GM12864 (cell line): ENCODE measurements around the gene SRGAP3.

Experiments
- DNase-seq: peaks from one replicate; pipeline ENCODE4 v3.0.0-alpha.2; 2011; ENCODE audit warnings: low read depth
- H3K4me3 ChIP-seq: 2 replicates; pipeline ENCODE4 v1.5.1; 2011; ENCODE audit warnings: mild to moderate bottlenecking, low read depth, low read length, control low read depth
- CTCF ChIP-seq: IDR thresholded peaks from 2 replicates; pipeline ENCODE4 v1.5.1; 2011; ENCODE audit warnings: low read depth, mild to moderate bottlenecking, moderate library complexity, low read length, control low read depth, inconsistent platforms; ENCODE audit errors: missing control alignments

The SRGAP3 gene

GRCh38 chr3:9078561-9079240 is 170.7 kb downstream of the SRGAP3 start:
- DNase-seq = no peak
- TF ChIP-seq CTCF = peak; percentile 17
- H3K4me3 ChIP-seq = no peak overlapping the region

GRCh38 chr3:9077029-9077428 is 172.4 kb downstream of the SRGAP3 start:
- no peak overlapping the region for H3K4me3 ChIP-seq
- DNase-seq = no peak
- no peak for TF ChIP-seq CTCF

DNA sequence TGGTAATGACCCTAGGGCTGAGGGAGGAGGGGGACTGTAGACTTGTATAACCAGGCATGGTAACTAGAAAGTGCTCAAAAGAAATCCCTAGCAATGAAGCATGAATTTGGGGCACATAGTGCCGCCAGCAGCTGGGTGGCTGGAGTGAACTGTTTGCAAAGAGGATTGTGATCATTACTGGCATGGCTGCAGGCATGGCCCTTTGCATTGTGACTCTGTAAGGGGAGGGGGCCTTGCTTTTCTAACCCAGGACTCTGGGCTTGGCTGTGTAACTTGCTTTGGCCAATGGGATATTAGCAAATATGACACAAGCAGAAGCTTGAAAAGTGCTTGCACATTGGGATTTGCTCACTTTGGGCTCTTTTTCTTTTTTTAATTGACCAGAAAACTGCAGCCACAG is 173.7 kb downstream of the SRGAP3 start:
- no peak for DNase-seq
- TF ChIP-seq CTCF = no peak
- no peak overlapping the region for H3K4me3 ChIP-seq

DNA sequence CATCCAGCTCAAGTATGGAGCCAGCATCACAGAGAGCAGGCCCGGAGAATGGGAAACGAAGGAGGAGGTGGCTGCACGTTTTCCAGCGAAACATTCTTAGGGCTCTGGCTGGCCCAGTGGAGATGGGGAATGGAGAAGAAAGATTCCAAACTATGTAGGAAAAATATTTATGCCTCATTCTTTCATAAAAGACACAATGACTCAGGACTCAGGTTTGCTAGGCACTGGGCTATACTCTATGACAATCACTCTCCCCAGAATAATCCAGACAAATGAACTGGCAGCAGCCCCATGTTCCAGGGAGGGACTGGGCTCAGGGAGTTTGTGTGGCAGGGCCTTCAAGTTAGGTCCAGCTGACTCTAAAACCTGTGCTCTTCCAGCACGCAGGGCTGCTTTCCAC is 175.4 kb downstream of the SRGAP3 start:
- DNase-seq = no peak
- no peak for TF ChIP-seq CTCF
- H3K4me3 ChIP-seq = no peak overlapping the region

DNA sequence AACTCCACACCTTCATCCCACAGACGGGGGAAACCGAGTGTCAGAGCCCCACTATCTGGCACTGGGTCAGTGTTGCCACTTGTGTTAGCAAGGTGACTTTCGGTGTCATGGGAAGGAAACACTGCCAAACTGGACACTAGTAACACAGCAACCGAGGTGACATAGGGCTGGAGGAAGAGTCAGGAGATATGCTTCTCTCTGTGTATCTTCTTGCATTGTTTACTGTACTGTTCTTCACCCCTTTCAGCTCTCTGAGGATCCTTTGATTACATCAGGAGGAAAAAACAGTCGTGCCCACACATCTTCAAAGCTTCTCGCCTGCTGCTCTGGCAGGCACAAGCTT is 176.8 kb downstream of the SRGAP3 start:
- no peak for TF ChIP-seq CTCF
- DNase-seq = no peak
- H3K4me3 ChIP-seq = no peak overlapping the region

DNA sequence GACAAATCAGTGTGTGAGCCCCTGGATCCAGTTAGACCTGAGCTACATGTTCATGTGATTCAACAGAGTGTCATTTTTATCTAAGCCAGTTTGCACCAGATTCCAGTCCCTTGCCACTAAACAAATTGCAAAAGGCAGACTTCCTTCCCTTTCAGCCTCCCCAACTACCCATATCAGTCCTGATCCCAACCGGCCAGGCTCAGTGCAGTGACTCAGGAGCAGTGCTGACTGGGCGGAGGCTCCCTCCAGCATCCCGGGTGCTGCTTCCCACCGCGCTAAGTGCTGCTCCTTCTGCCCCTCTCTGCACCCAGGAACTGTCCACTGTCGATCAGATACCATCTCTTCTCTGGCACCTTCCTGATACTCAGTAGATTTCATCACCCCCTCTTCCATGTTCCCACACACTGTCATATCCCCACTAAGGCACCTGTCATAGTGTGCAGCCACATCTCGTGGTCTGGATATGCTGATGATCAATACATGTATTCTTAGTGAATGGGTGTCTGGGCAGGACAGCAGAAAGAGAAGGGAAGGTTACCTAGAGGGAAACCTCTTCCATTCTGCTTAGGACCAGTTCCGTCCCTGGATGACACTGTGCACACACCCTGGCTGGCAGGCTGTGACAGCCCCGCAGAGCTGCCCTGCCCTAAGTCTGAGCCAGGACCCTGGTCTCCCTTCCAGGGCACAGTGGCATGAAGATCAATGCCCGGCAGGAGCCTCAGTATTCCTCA is 177.3 kb downstream of the SRGAP3 start:
- no peak overlapping the region for H3K4me3 ChIP-seq
- no peak for DNase-seq
- no peak for TF ChIP-seq CTCF

DNA sequence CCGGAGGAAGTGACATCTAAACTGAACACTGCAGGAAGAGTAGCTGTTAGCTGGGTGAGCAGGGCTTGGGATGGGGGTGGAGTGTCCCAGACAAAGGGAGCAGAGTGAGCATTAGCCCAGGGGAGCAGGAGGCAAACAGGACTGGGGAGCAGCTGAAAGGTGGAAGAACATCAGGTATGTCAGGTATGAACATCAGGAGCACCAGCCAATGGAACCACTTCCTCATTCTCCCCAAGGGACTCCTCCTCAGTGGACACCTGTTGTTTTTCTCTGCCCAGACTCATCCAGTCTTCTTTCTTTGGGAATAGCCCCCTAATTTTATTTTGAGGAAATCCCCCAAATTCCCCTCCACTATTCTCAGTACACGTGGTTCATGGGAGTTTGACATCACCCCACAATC is 178.5 kb downstream of the SRGAP3 start:
- H3K4me3 ChIP-seq = no peak overlapping the region
- DNase-seq = no peak
- TF ChIP-seq CTCF = no peak
